GM21360 (cell line): Measurements from ENCODE around the gene PRKCH.

ENCODE experiments used
- ATAC-seq: cut with Tn5 transposase; IDR thresholded peaks from one replicate; pipeline ENCODE4 v1.9.1; 2021; ENCODE audit warnings: mild to moderate bottlenecking, moderate library complexity; ENCODE audit not compliant: unreplicated experiment

The PRKCH gene

GRCh38 chr14:61321385-61322010 is at the start of gene PRKCH:
Gene PRKCH (plus strand): TSS chr14:61321579. CDS start chr14:61322102, 523 bp downstream.
- peak; percentile 62 for ATAC-seq

GRCh38 chr14:61277232-61277631 is 44.1 kb upstream of the PRKCH start:
- ATAC-seq, result no peak

GRCh38 chr14:61277784-61278183 is 43.6 kb upstream of the PRKCH start:
- no peak for ATAC-seq

- no peak for ATAC-seq
These were observed 42.3 kb upstream of the PRKCH start for GRCh38 chr14:61279082-61279481.

GRCh38 chr14:61280092-61280525 is 41.3 kb upstream of the PRKCH start:
- no peak for ATAC-seq

GRCh38 chr14:61280526-61281185 is 40.7 kb upstream of the PRKCH start:
- peak; percentile 56 for ATAC-seq

GRCh38 chr14:61281186-61281947 is 40.0 kb upstream of the PRKCH start, which contains the start of gene TMEM30B:
Gene TMEM30B (minus strand): TSS chr14:61281338. CDS start chr14:61281147, 191 bp downstream.
- peak; percentile 11 for ATAC-seq

GRCh38 chr14:61281948-61282275 is 39.5 kb upstream of the PRKCH start:
- ATAC-seq, result no peak

GRCh38 chr14:61282746-61283145 is 38.6 kb upstream of the PRKCH start:
- no peak for ATAC-seq

GRCh38 chr14:61284001-61284400 is 37.4 kb upstream of the PRKCH start:
- ATAC-seq, result no peak

GRCh38 chr14:61285364-61285763 is 36.0 kb upstream of the PRKCH start:
- no peak for ATAC-seq

- ATAC-seq, result no peak
These were observed 34.2 kb upstream of the PRKCH start for GRCh38 chr14:61287196-61287595.

- no peak for ATAC-seq
These were observed 33.2 kb upstream of the PRKCH start for GRCh38 chr14:61288228-61288627.

- ATAC-seq, result no peak
These were observed 32.7 kb upstream of the PRKCH start for GRCh38 chr14:61288720-61289119.

- ATAC-seq, result no peak
These were observed 30.7 kb upstream of the PRKCH start for GRCh38 chr14:61290701-61291100.

- no peak for ATAC-seq
These were observed 25.2 kb upstream of the PRKCH start for GRCh38 chr14:61296151-61296550.

- ATAC-seq, result no peak
These were observed 24.5 kb upstream of the PRKCH start for GRCh38 chr14:61296719-61297502.

GRCh38 chr14:61297581-61297980 is 23.8 kb upstream of the PRKCH start:
- no peak for ATAC-seq

- no peak for ATAC-seq
These were observed 22.6 kb upstream of the PRKCH start for GRCh38 chr14:61298824-61299223.

- ATAC-seq, result no peak
These were observed 21.2 kb upstream of the PRKCH start for GRCh38 chr14:61300209-61300608.

- ATAC-seq, result no peak
These were observed 20.6 kb upstream of the PRKCH start for GRCh38 chr14:61300754-61301153.
